H1 (cell line): ENCODE data around the gene HRH2. TPM values are rescaled to one million over a fixed set of nuclear protein-coding genes. Genes with fewer than 3 reads are reported as not detected.

ENCODE experiments used
- ASH2L ChIP-seq: fragments of 200-600, 300-600 bp; sonication (generic); IDR thresholded peaks from one replicate; pipeline ENCODE4 v1.7.1; 2017; ENCODE audit warnings: low read length
- BACH1 ChIP-seq: IDR thresholded peaks from 2 replicates; pipeline ENCODE4 v1.6.1; 2012; ENCODE audit warnings: low read length, improper control_type of control experiment
- EZH2 ChIP-seq: fragments of 200-600 bp; sonication (generic); IDR thresholded peaks from 2 replicates; pipeline ENCODE4 v1.7.1; 2012; ENCODE audit warnings: low read depth, mild to moderate bottlenecking, moderate library complexity, low read length, inconsistent platforms; ENCODE audit not compliant: severe bottlenecking
- GABPA ChIP-seq: IDR thresholded peaks from 2 replicates; pipeline ENCODE4 v1.6.1; 2011; ENCODE audit warnings: mild to moderate bottlenecking, low read length, moderate library complexity, borderline replicate concordance; ENCODE audit not compliant: insufficient read depth
- KDM5A ChIP-seq: fragments of 200-600 bp; IDR thresholded peaks from 2 replicates; pipeline ENCODE4 v1.7.1; 2012; ENCODE audit warnings: mild to moderate bottlenecking, low read length, inconsistent platforms, mixed read lengths
- MAFK ChIP-seq: IDR thresholded peaks from 2 replicates; pipeline ENCODE4 v1.6.1; 2012; ENCODE audit warnings: low read depth, mild to moderate bottlenecking, improper control_type of control experiment, low read length
- POU5F1 ChIP-seq: IDR thresholded peaks from 2 replicates; pipeline ENCODE4 v1.6.1; 2011; ENCODE audit warnings: low read depth, mild to moderate bottlenecking, low read length, moderate library complexity
- SIX5 ChIP-seq: IDR thresholded peaks from 2 replicates; pipeline ENCODE4 v1.6.1; 2011; ENCODE audit warnings: mild to moderate bottlenecking, low read depth, low read length
- SRF ChIP-seq: IDR thresholded peaks from 2 replicates; pipeline ENCODE4 v1.6.1; 2011; ENCODE audit warnings: mild to moderate bottlenecking, low read depth, low read length, moderate library complexity
- polyA plus RNA-seq, 7 experiments: library from polyadenylated mRNA; depleted of rRNA in 3 of 7; stranded (reverse) in 5 of 7; unstranded in 2 of 7; fragments of >200 nt in 5 of 7; fragments of 200-250 nt in 2 of 7; gene quantifications; 1 replicate in 5 of 7; 2 replicates in 1 of 7; 4 replicates in 1 of 7; pipeline versions ENCODE4 v1.2.1 to v1.2.3, GENCODE V29; 2011 to 2013; ENCODE audit warnings: missing spikeins in 2 of 7, mixed read lengths in 2 of 7
- total RNA-seq: library from RNA; stranded (reverse); fragmentation: NEBNext Ultra II Directional; extraction: Animal tissue kit (Norgen Biotek cat#: 25700); gene quantifications from 2 replicates; pipeline ENCODE4 v1.2.1, GENCODE V29; 2021
- TF ChIP-seq, protein P1 (sequence below): fragments of 300-600 bp; sonication (generic); IDR thresholded peaks from 2 replicates; pipeline ENCODE4 v1.7.1; 2012; ENCODE audit warnings: low read length, moderate library complexity, mild to moderate bottlenecking, inconsistent platforms; ENCODE audit not compliant: insufficient replicate concordance

The HRH2 gene
- total and polyA plus RNA-seq, 2 of the 8 experiments (the other 6 are each of a cell fraction or from before 2014, with no cell fraction given) = 7.8 to 8.1 TPM

DNA sequence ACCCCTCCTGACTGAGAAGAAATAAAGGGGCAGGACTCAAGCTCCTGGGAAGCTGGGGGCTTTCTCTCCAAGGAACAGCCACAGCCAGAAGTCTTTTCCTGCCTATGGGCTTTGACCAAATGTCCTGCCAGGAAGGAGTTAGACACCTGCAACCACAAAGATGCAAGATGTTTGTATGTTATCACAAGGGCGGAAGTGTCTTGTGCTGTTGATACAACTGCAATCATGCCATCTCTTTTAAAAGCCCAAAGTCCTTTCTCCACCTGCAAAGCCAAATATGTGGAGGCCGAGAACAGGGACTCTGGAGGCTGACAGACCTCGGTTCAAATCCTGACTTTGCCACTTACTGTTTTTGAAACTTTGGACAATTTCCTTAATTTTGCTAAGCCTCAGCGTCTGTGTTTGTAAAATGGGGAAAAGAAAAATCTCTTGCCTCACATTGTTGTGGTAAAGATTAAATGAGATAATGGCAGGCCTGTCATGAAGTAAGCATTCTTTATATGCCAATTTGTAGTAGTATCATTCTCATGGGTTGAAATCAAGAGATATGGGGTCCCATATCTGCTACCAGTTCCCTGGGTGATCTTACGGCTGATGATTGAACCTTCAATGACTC lies 17.0 kb downstream of the HRH2 start (continued):
- TF ChIP-seq, protein P1, sequence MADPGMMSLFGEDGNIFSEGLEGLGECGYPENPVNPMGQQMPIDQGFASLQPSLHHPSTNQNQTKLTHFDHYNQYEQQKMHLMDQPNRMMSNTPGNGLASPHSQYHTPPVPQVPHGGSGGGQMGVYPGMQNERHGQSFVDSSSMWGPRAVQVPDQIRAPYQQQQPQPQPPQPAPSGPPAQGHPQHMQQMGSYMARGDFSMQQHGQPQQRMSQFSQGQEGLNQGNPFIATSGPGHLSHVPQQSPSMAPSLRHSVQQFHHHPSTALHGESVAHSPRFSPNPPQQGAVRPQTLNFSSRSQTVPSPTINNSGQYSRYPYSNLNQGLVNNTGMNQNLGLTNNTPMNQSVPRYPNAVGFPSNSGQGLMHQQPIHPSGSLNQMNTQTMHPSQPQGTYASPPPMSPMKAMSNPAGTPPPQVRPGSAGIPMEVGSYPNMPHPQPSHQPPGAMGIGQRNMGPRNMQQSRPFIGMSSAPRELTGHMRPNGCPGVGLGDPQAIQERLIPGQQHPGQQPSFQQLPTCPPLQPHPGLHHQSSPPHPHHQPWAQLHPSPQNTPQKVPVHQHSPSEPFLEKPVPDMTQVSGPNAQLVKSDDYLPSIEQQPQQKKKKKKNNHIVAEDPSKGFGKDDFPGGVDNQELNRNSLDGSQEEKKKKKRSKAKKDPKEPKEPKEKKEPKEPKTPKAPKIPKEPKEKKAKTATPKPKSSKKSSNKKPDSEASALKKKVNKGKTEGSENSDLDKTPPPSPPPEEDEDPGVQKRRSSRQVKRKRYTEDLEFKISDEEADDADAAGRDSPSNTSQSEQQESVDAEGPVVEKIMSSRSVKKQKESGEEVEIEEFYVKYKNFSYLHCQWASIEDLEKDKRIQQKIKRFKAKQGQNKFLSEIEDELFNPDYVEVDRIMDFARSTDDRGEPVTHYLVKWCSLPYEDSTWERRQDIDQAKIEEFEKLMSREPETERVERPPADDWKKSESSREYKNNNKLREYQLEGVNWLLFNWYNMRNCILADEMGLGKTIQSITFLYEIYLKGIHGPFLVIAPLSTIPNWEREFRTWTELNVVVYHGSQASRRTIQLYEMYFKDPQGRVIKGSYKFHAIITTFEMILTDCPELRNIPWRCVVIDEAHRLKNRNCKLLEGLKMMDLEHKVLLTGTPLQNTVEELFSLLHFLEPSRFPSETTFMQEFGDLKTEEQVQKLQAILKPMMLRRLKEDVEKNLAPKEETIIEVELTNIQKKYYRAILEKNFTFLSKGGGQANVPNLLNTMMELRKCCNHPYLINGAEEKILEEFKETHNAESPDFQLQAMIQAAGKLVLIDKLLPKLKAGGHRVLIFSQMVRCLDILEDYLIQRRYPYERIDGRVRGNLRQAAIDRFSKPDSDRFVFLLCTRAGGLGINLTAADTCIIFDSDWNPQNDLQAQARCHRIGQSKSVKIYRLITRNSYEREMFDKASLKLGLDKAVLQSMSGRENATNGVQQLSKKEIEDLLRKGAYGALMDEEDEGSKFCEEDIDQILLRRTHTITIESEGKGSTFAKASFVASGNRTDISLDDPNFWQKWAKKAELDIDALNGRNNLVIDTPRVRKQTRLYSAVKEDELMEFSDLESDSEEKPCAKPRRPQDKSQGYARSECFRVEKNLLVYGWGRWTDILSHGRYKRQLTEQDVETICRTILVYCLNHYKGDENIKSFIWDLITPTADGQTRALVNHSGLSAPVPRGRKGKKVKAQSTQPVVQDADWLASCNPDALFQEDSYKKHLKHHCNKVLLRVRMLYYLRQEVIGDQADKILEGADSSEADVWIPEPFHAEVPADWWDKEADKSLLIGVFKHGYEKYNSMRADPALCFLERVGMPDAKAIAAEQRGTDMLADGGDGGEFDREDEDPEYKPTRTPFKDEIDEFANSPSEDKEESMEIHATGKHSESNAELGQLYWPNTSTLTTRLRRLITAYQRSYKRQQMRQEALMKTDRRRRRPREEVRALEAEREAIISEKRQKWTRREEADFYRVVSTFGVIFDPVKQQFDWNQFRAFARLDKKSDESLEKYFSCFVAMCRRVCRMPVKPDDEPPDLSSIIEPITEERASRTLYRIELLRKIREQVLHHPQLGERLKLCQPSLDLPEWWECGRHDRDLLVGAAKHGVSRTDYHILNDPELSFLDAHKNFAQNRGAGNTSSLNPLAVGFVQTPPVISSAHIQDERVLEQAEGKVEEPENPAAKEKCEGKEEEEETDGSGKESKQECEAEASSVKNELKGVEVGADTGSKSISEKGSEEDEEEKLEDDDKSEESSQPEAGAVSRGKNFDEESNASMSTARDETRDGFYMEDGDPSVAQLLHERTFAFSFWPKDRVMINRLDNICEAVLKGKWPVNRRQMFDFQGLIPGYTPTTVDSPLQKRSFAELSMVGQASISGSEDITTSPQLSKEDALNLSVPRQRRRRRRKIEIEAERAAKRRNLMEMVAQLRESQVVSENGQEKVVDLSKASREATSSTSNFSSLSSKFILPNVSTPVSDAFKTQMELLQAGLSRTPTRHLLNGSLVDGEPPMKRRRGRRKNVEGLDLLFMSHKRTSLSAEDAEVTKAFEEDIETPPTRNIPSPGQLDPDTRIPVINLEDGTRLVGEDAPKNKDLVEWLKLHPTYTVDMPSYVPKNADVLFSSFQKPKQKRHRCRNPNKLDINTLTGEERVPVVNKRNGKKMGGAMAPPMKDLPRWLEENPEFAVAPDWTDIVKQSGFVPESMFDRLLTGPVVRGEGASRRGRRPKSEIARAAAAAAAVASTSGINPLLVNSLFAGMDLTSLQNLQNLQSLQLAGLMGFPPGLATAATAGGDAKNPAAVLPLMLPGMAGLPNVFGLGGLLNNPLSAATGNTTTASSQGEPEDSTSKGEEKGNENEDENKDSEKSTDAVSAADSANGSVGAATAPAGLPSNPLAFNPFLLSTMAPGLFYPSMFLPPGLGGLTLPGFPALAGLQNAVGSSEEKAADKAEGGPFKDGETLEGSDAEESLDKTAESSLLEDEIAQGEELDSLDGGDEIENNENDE = no peak
- TF ChIP-seq KDM5A = no peak
- TF ChIP-seq GABPA = no peak
- TF ChIP-seq SRF = no peak
- no peak for TF ChIP-seq SIX5
- no peak for TF ChIP-seq MAFK
- no peak for TF ChIP-seq BACH1
- TF ChIP-seq POU5F1 = no peak
- TF ChIP-seq ASH2L = no peak
- no peak for TF ChIP-seq EZH2
